Measurements from ENCODE around the gene ABCG4. TPM values are rescaled to one million over a fixed set of nuclear protein-coding genes. Genes with fewer than 3 reads are reported as not detected.

Gene ABCG4
- total and polyA plus RNA-seq, 2 donors (not counting 1 experiment from before 2014, with no cell fraction given): not detected

GRCh38 chr11:119114351-119114750, 34.5 kb upstream of the ABCG4 start:
- H3K4me1 Mint-ChIP-seq: peaks cover 10% of the 10 kb centered on the region
- H3K27me3 ChIP-seq (replicated peaks in 1 of 4; ENCODE audit: control extremely low read depth in 1 of 4, control insufficient read depth in 3 of 4, insufficient read depth in 4 of 4, low read length in 3 of 4): no peaks in the 10 kb centered on the region
- ATAC-seq (ENCODE audit: low read depth) (no peak), DNase-seq (no peak)
- ChIA-PET POLR2A (no interaction called here), CTCF (no interaction called here)
- no peak overlapping the region for H3K27ac ChIP-seq (ENCODE audit: low read length in 2 of 2)
- no peak overlapping the region for H2AFZ ChIP-seq (ENCODE audit: insufficient read depth, low read depth, low read length, poor library complexity, severe bottlenecking)
- no peaks in the 10 kb centered on the region for H3K9me3 Mint-ChIP-seq (ENCODE audit: insufficient read depth)
- H3K9ac ChIP-seq (ENCODE audit: low read length): no peak overlapping the region
- no peaks in the 10 kb centered on the region for H4K20me1 ChIP-seq (ENCODE audit: control insufficient read depth, insufficient read depth, low read length, poor library complexity, severe bottlenecking)
- 86% methylated on average over 1 of the region's 5 CpGs for WGBS (ENCODE audit: insufficient coverage)
- H3K9me3 ChIP-seq (ENCODE audit: control extremely low read depth in 1 of 3, control insufficient read depth in 2 of 3, insufficient read depth in 1 of 3, low read length in 2 of 3): no peaks in the 10 kb centered on the region
- no peak overlapping the region for H3K4me2 ChIP-seq (replicated peaks; ENCODE audit: low read depth, low read length, poor library complexity, severe bottlenecking)
- no peak overlapping the region for H3K4me3 ChIP-seq (ENCODE audit: control extremely low read depth in 1 of 5, extremely low read depth in 1 of 5, insufficient read depth in 1 of 5, low read depth in 2 of 5, low read length in 4 of 5)
- no peak overlapping the region for H3K27ac Mint-ChIP-seq
- peaks cover 0 to 22% of the 10 kb centered on the region in 2 experiments for H3K36me3 ChIP-seq (replicated peaks in 1 of 2; ENCODE audit: control extremely low read depth in 1 of 2, control insufficient read depth in 1 of 2, extremely low read depth in 1 of 2, insufficient read depth in 2 of 2, low read length in 1 of 2)
- H3K4me1 ChIP-seq (ENCODE audit: control insufficient read depth in 2 of 2, insufficient read depth in 2 of 2, low read length in 2 of 2): peaks cover 0 to 12% of the 10 kb centered on the region in 2 donors
- H3K4me3 Mint-ChIP-seq: no peak overlapping the region
- no peak for TF ChIP-seq CTCF (IDR thresholded peaks at IDR 0.05)
- no peaks in the 10 kb centered on the region for H3K79me2 ChIP-seq (ENCODE audit: control insufficient read depth, insufficient read depth, low read length)
- intact Hi-C loops (cut with micrococcal nuclease): no loop called here
- no peaks in the 10 kb centered on the region for H3K27me3 Mint-ChIP-seq

- H3K27me3 Mint-ChIP-seq: no peaks in the 10 kb centered on the region
- ChIA-PET POLR2A (interaction anchor here (1.0 kb wide), 1 partner anchor 13 kb away, joined by 3 read pairs; no protein-coding TSS in a partner anchor), CTCF (interaction anchor here (0.8 kb wide), 1 partner anchor 81 kb away, joined by 3 read pairs; no protein-coding TSS in a partner anchor)
- Histone ChIP-seq H3K27me3 (replicated peaks in 1 of 4; ENCODE audit: control extremely low read depth in 1 of 4, control insufficient read depth in 3 of 4, insufficient read depth in 4 of 4, low read length in 3 of 4) (no peaks in the 10 kb centered on the region), H3K4me3 (ENCODE audit: control extremely low read depth in 1 of 5, extremely low read depth in 1 of 5, insufficient read depth in 1 of 5, low read depth in 2 of 5, low read length in 4 of 5) (no peak overlapping the region), H3K79me2 (ENCODE audit: control insufficient read depth, insufficient read depth, low read length) (no peaks in the 10 kb centered on the region), H4K20me1 (ENCODE audit: control insufficient read depth, insufficient read depth, low read length, poor library complexity, severe bottlenecking) (no peaks in the 10 kb centered on the region), H3K4me2 (replicated peaks; ENCODE audit: low read depth, low read length, poor library complexity, severe bottlenecking) (peak overlapping the region; percentile 33), H3K4me1 (ENCODE audit: control insufficient read depth in 2 of 2, insufficient read depth in 2 of 2, low read length in 2 of 2) (peaks cover 3 to 11% of the 10 kb centered on the region in 2 donors), H3K9ac (ENCODE audit: low read length) (no peak overlapping the region), H3K36me3 (replicated peaks in 1 of 2; ENCODE audit: control extremely low read depth in 1 of 2, control insufficient read depth in 1 of 2, extremely low read depth in 1 of 2, insufficient read depth in 2 of 2, low read length in 1 of 2) (peaks cover 0 to 19% of the 10 kb centered on the region in 2 experiments), H2AFZ (ENCODE audit: insufficient read depth, low read depth, low read length, poor library complexity, severe bottlenecking) (peak overlapping the region; percentile 44), H3K9me3 (ENCODE audit: control extremely low read depth in 1 of 3, control insufficient read depth in 2 of 3, insufficient read depth in 1 of 3, low read length in 2 of 3) (no peaks in the 10 kb centered on the region), H3K27ac (ENCODE audit: low read length in 2 of 2) (peak overlapping the region in 1 of 2 donors; percentile 41)
- intact Hi-C loops (cut with micrococcal nuclease): no loop called here
- no peak overlapping the region for H3K27ac Mint-ChIP-seq
- ATAC-seq (ENCODE audit: low read depth) (no peak), DNase-seq (no peak)
- H3K4me1 Mint-ChIP-seq: peaks cover 12% of the 10 kb centered on the region
- no peak for TF ChIP-seq EZH2 (IDR thresholded peaks at IDR 0.05; ENCODE audit: borderline replicate concordance, insufficient read depth, low read depth, low read length, poor library complexity, severe bottlenecking)
- TF ChIP-seq CTCF (IDR thresholded peaks at IDR 0.05): no peak
- no peak overlapping the region for H3K4me3 Mint-ChIP-seq
- WGBS (ENCODE audit: insufficient coverage): 78% methylated on average over 21 of the region's 24 CpGs
- H3K9me3 Mint-ChIP-seq (ENCODE audit: insufficient read depth): no peaks in the 10 kb centered on the region
These were observed 33.2 kb upstream of the ABCG4 start for GRCh38 chr11:119115484-119116234.
